COLO829 (cell line): ENCODE measurements around the gene GLT8D2.

Experiments used
- DNase-seq: peaks from one replicate; pipeline ENCODE4 v3.0.0; 2012; ENCODE audit warnings: low spot score

Gene GLT8D2

GRCh38 chr12:104049903-104050356 is at the start of gene GLT8D2:
GLT8D2 (minus strand) TSS chr12:104050187; CDS start chr12:104019648, 30,539 bp downstream.
- no peak for DNase-seq

- no peak for DNase-seq
Observed at GRCh38 chr12:104097954-104098353, 48.0 kb upstream of the GLT8D2 start.

- DNase-seq, result no peak
Observed at GRCh38 chr12:104095289-104095688, 45.3 kb upstream of the GLT8D2 start.

GRCh38 chr12:104094284-104094683 is 44.3 kb upstream of the GLT8D2 start:
- DNase-seq, result no peak

GRCh38 chr12:104091136-104091535 is 41.1 kb upstream of the GLT8D2 start:
- DNase-seq, result no peak

- DNase-seq, result peak; percentile 13
Observed at GRCh38 chr12:104090685-104091084, 40.7 kb upstream of the GLT8D2 start.

- DNase-seq, result no peak
Observed at GRCh38 chr12:104083769-104084475, 33.9 kb upstream of the GLT8D2 start.

- DNase-seq, result no peak
Observed at GRCh38 chr12:104080764-104081163, 30.8 kb upstream of the GLT8D2 start.

GRCh38 chr12:104079024-104079423 is 29.0 kb upstream of the GLT8D2 start:
- DNase-seq, result no peak

GRCh38 chr12:104073699-104074098 is 23.7 kb upstream of the GLT8D2 start:
- DNase-seq, result no peak

- no peak for DNase-seq
Observed at GRCh38 chr12:104072099-104072498, 22.1 kb upstream of the GLT8D2 start.

GRCh38 chr12:104064842-104065427 is 14.9 kb upstream of the GLT8D2 start:
- DNase-seq, result no peak

GRCh38 chr12:104064031-104064841 is 14.2 kb upstream of the GLT8D2 start, which contains the start of gene HCFC2:
HCFC2 (plus strand) TSS chr12:104064531; CDS start chr12:104064561, 30 bp downstream.
- DNase-seq, result peak; percentile 95

GRCh38 chr12:104063712-104064030 is 13.7 kb upstream of the GLT8D2 start:
- DNase-seq, result no peak

GRCh38 chr12:104060791-104061190 is 10.8 kb upstream of the GLT8D2 start:
- peak; percentile 42 for DNase-seq

- no peak for DNase-seq
Observed at GRCh38 chr12:104059963-104060362, 10.0 kb upstream of the GLT8D2 start.

- no peak for DNase-seq
Observed at GRCh38 chr12:104058802-104059201, 8.8 kb upstream of the GLT8D2 start.

- peak; percentile 28 for DNase-seq
Observed at GRCh38 chr12:104057771-104058197, 7.8 kb upstream of the GLT8D2 start.

- DNase-seq, result no peak
Observed at GRCh38 chr12:104056419-104056972, 6.5 kb upstream of the GLT8D2 start.

GRCh38 chr12:104055686-104056388 is 5.8 kb upstream of the GLT8D2 start:
- no peak for DNase-seq

GRCh38 chr12:104054681-104055346 is 4.8 kb upstream of the GLT8D2 start:
- DNase-seq, result no peak
